ENCODE data around the gene B4GALT1. TPM values are rescaled to one million over a fixed set of nuclear protein-coding genes. Genes with fewer than 3 reads are reported as not detected.

Gene B4GALT1
- total and polyA plus RNA-seq, 2 donors (not counting 1 experiment from before 2014, with no cell fraction given): 24.1 to 64.8 TPM

DNA sequence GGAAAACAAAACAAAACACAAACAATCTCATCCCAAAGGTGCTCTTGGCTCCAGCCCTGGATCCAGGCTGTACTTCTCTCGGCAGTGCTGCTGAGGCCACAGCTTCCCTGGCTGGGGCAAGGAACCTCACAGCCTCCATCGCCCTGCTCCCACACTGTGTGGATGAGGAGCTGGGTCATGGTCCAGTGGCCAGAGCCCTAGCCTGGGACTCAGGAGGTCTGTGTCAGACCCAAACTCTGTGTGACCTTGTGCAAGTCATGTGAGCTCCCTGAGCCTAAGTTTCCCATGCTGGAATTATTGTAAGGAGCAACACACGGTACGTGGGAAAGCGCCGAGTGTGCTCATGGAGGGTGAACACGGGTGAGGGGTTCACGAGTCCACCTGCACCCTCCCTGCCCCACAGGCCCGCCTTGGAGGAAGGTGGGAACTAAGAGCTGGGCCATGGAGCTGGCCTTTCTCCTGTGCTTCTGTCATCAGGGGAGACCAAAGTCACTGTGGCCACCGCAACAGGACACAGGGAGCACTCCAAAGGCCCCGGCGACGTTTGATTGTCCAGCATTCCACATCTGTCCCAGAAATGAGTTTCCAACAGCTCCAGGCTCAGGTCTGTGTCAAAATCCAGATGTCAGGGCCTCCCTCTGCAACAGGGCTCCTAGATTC is 64.5 kb downstream of the B4GALT1 start:
- peaks cover 19% of the 10 kb centered on the region for H3K4me1 ChIP-seq (ENCODE audit: control insufficient read depth, extremely low read depth, insufficient read depth, low read length)
- no peak overlapping the region for H2AFZ ChIP-seq (ENCODE audit: low read length)
- H3K79me2 ChIP-seq (ENCODE audit: control insufficient read depth, insufficient read depth, low read length): no peaks in the 10 kb centered on the region
- H4K20me1 ChIP-seq (ENCODE audit: control insufficient read depth, extremely low read depth, insufficient read depth, low read length): no peaks in the 10 kb centered on the region
- DNase-seq (ENCODE audit: low read depth in 2 of 2): no peak
- no peaks in the 10 kb centered on the region for H3K9me3 ChIP-seq (ENCODE audit: control insufficient read depth, insufficient read depth, low read depth, low read length)
- H3K4me2 ChIP-seq (ENCODE audit: extremely low read depth, insufficient read depth, low read length): no peak overlapping the region
- H3K27ac ChIP-seq (ENCODE audit: insufficient read depth, low read length): no peak overlapping the region
- no peaks in the 10 kb centered on the region for H3K36me3 ChIP-seq (ENCODE audit: control insufficient read depth, insufficient read depth, low read length)
- no peak overlapping the region for H3K9ac ChIP-seq (ENCODE audit: insufficient read depth, low read length)
- TF ChIP-seq, protein P1, sequence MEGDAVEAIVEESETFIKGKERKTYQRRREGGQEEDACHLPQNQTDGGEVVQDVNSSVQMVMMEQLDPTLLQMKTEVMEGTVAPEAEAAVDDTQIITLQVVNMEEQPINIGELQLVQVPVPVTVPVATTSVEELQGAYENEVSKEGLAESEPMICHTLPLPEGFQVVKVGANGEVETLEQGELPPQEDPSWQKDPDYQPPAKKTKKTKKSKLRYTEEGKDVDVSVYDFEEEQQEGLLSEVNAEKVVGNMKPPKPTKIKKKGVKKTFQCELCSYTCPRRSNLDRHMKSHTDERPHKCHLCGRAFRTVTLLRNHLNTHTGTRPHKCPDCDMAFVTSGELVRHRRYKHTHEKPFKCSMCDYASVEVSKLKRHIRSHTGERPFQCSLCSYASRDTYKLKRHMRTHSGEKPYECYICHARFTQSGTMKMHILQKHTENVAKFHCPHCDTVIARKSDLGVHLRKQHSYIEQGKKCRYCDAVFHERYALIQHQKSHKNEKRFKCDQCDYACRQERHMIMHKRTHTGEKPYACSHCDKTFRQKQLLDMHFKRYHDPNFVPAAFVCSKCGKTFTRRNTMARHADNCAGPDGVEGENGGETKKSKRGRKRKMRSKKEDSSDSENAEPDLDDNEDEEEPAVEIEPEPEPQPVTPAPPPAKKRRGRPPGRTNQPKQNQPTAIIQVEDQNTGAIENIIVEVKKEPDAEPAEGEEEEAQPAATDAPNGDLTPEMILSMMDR (conservative IDR thresholded peaks at IDR 0.05 in 1 of 2, IDR thresholded peaks at IDR 0.05 in 1 of 2; ENCODE audit: low read depth in 1 of 2, low read length in 2 of 2): no peak
- TF ChIP-seq EZH2 (IDR thresholded peaks at IDR 0.05; ENCODE audit: low read length, missing control alignments): no peak
- no peaks in the 10 kb centered on the region for H3K27me3 ChIP-seq (ENCODE audit: control insufficient read depth, insufficient read depth, low read length)
- H3K4me3 ChIP-seq (replicated peaks in 1 of 4; ENCODE audit: control extremely low read depth in 1 of 4, insufficient read depth in 1 of 4, low read depth in 3 of 4, low read length in 4 of 4): no peak overlapping the region

DNA sequence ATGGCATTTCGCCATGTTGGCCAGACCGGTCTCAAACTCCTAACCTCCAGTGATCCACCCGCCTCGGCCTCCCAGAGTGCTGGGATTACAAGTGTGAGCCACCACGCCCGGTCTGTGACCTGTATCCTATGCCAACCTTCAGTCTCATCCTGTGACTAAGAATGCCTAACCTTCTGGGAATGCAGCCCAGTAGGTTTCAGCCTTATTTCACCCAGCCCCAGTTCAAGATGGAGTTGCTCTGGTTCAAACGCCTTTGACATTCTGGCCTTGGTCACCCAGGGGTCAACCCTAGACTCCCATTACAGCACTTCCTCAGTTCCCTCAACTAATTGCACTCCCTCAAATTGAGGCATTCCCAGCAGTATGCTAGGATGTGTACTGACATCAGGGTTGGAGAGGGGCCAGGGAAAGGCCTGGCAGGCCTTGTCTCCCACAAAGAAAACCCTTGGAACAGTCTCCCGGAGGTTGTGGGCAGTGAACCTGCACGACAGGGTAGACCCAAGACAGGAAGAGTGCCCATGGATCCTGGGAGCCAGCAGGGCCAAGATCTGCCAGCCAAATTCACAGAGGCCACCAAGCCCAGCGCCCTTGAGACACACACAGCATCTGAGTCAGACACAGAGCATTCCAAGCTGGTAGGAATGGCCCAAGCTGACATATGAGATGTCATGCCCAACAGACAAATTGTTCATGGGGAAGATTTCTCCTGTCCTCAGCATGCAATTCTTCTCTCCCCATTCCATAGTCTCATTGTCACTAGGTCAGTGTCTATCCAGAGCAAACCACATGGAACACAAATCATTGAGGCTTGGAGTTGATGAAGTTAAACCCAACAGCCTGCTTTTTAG is 65.8 kb downstream of the B4GALT1 start:
- Histone ChIP-seq H3K36me3 (ENCODE audit: control insufficient read depth, insufficient read depth, low read length) (no peaks in the 10 kb centered on the region), H3K79me2 (ENCODE audit: control insufficient read depth, insufficient read depth, low read length) (no peaks in the 10 kb centered on the region), H3K4me2 (ENCODE audit: extremely low read depth, insufficient read depth, low read length) (no peak overlapping the region), H3K4me3 (replicated peaks in 1 of 4; ENCODE audit: control extremely low read depth in 1 of 4, insufficient read depth in 1 of 4, low read depth in 3 of 4, low read length in 4 of 4) (no peak overlapping the region), H3K27ac (ENCODE audit: insufficient read depth, low read length) (no peak overlapping the region), H3K9me3 (ENCODE audit: control insufficient read depth, insufficient read depth, low read depth, low read length) (no peaks in the 10 kb centered on the region), H3K27me3 (ENCODE audit: control insufficient read depth, insufficient read depth, low read length) (no peaks in the 10 kb centered on the region), H2AFZ (ENCODE audit: low read length) (no peak overlapping the region), H3K4me1 (ENCODE audit: control insufficient read depth, extremely low read depth, insufficient read depth, low read length) (peaks cover 8% of the 10 kb centered on the region), H4K20me1 (ENCODE audit: control insufficient read depth, extremely low read depth, insufficient read depth, low read length) (no peaks in the 10 kb centered on the region), H3K9ac (ENCODE audit: insufficient read depth, low read length) (no peak overlapping the region)
- peak; percentile 39 to 77 for DNase-seq (ENCODE audit: low read depth in 2 of 2)
- TF ChIP-seq, protein P1 (conservative IDR thresholded peaks at IDR 0.05 in 1 of 2, IDR thresholded peaks at IDR 0.05 in 1 of 2; ENCODE audit: low read depth in 1 of 2, low read length in 2 of 2): no peak
- TF ChIP-seq EZH2 (IDR thresholded peaks at IDR 0.05; ENCODE audit: low read length, missing control alignments): no peak

DNA sequence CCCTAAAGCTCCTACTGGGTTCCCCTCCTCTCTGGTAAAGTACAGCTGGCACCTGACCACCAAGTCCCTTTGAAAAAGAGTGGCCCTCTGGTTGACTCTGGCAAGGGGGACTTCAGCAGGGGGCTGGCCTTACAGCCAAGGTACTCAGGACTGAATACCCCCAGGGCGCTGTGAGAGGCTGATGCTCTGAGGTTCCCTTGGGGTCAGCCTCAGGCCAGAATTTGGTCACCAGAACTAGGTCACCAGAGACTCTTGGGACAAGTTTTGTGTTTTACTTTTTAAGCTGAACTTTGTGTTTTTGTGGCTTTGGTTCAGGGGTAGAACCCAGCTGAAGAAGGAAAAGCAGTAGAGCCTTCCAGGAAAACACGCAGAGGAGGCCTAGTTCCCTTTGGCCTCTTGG is 67.4 kb downstream of the B4GALT1 start:
- Histone ChIP-seq H3K36me3 (ENCODE audit: control insufficient read depth, insufficient read depth, low read length) (no peaks in the 10 kb centered on the region), H3K4me3 (replicated peaks in 1 of 4; ENCODE audit: control extremely low read depth in 1 of 4, insufficient read depth in 1 of 4, low read depth in 3 of 4, low read length in 4 of 4) (no peak overlapping the region), H3K4me1 (ENCODE audit: control insufficient read depth, extremely low read depth, insufficient read depth, low read length) (peaks cover 7% of the 10 kb centered on the region), H3K27me3 (ENCODE audit: control insufficient read depth, insufficient read depth, low read length) (no peaks in the 10 kb centered on the region), H3K9ac (ENCODE audit: insufficient read depth, low read length) (no peak overlapping the region), H3K9me3 (ENCODE audit: control insufficient read depth, insufficient read depth, low read depth, low read length) (no peaks in the 10 kb centered on the region), H4K20me1 (ENCODE audit: control insufficient read depth, extremely low read depth, insufficient read depth, low read length) (no peaks in the 10 kb centered on the region), H2AFZ (ENCODE audit: low read length) (no peak overlapping the region), H3K4me2 (ENCODE audit: extremely low read depth, insufficient read depth, low read length) (no peak overlapping the region), H3K79me2 (ENCODE audit: control insufficient read depth, insufficient read depth, low read length) (no peaks in the 10 kb centered on the region), H3K27ac (ENCODE audit: insufficient read depth, low read length) (no peak overlapping the region)
- TF ChIP-seq, protein P1 (conservative IDR thresholded peaks at IDR 0.05 in 1 of 2, IDR thresholded peaks at IDR 0.05 in 1 of 2; ENCODE audit: low read depth in 1 of 2, low read length in 2 of 2): no peak
- TF ChIP-seq EZH2 (IDR thresholded peaks at IDR 0.05; ENCODE audit: low read length, missing control alignments): no peak
- no peak for DNase-seq (ENCODE audit: low read depth in 2 of 2)
